Activated naive CD4-positive, alpha-beta T cell treated with anti-CD3 and anti-CD28 coated beads, Interleukin-2, amount 50 U/mL, for 72 hours (primary cell): ENCODE measurements around the gene SLCO1B1. TPM values are rescaled to one million over a fixed set of nuclear protein-coding genes. Genes with fewer than 3 reads are reported as not detected.
"Not testable (repeated sequence)": the region's sequence is repeated elsewhere in the genome, so short reads cannot be mapped to it uniquely, and the experiment has no call there.

ENCODE experiments used
- ATAC-seq, 2 donors: fragments of 150-1000 bp; cut with Tn5 transposase; 2 replicates each; pipeline ENCODE4 v1.10.0; 2021; ENCODE audit warnings: mild to moderate bottlenecking in 2 of 2, moderate library complexity in 2 of 2
- DNase-seq, 2 donors: peaks; one replicate each; pipeline ENCODE4 v3.0.0; 2021 to 2022; ENCODE audit warnings: low spot score in 2 of 2
- H3K27ac Mint-ChIP-seq, 2 donors: one replicate each; pipeline ENCODE4 v1.8.0; 2022; ENCODE audit warnings: mild to moderate bottlenecking in 2 of 2, mixed read lengths in 2 of 2
- H3K36me3 Mint-ChIP-seq, 2 donors: one replicate each; pipeline ENCODE4 v1.8.0; 2022; ENCODE audit warnings: mixed read lengths in 2 of 2
- H3K9me3 Mint-ChIP-seq, 2 donors: one replicate each; pipeline ENCODE4 v1.8.0; 2022; ENCODE audit warnings: mixed read lengths in 2 of 2
- total RNA-seq, 2 donors: library from RNA; stranded (reverse); gene quantifications; one replicate each; pipeline ENCODE4 v1.2.3, GENCODE V29; 2022

SLCO1B1 gene
- total RNA-seq, 2 donors from 2014 or later, result not detected

GRCh38 chr12:21183721-21184275, 52.8 kb downstream of the SLCO1B1 start:
- Mint-ChIP-seq H3K36me3 (no peaks in the 10 kb centered on the region), H3K27ac (no peak overlapping the region), H3K9me3 (no peaks in the 10 kb centered on the region)
- DNase-seq (no peak), ATAC-seq (no peak)

DNA sequence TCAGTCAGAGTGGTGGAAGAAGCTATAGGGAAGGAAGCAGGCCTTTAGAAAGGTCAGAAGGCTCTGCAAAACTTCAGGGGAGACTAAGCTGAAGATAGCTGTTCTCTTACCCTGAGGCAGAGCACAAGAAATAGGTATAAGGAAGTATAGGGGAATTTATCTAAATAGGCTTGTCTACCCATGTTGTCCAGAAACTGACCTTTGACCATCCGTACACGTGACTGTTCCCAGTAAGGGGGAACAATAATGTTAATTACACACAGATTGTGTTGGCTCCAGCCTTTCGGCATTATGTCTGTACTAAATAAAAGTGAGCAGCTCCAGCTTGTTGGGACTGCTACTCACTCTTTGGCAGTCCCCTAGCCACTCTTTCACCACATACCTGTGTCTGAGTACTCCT, 59.0 kb downstream of the SLCO1B1 start:
- H3K9me3 Mint-ChIP-seq, result peaks cover 0 to 5% of the 10 kb centered on the region in 2 donors
- ATAC-seq (no peak), DNase-seq (no peak)
- no peak overlapping the region for H3K27ac Mint-ChIP-seq
- no peaks in the 10 kb centered on the region for H3K36me3 Mint-ChIP-seq

- ATAC-seq, result not testable (repeated sequence)
These were observed 83.4 kb downstream of the SLCO1B1 start for GRCh38 chr12:21214433-21214832.

DNA sequence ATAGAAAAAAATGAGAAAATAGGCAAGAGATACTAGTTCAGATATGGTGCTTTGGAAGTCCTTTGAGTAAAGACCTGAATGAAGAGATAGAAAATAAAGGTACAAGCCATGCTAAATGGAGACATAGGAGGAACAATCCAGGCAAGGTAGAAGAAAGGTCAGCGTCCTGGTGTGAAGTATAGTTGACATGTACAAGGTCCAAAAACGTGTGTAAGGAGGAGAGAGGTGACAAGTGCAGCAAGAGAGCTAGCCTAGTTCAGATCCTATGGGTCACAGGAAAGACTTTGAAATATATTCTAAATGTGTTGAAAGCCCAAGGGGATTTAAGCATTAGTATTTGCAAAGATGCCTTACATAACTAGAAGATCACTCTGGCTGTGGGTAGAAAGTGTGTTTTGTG, 88.2 kb downstream of the SLCO1B1 start:
- Mint-ChIP-seq H3K9me3 (no peaks in the 10 kb centered on the region), H3K36me3 (no peaks in the 10 kb centered on the region), H3K27ac (no peak overlapping the region)
- DNase-seq (no peak), ATAC-seq (no peak)

More at GRCh38 chr12:21214433-21214832, 83.4 kb downstream of the SLCO1B1 start:
- not testable (repeated sequence) for H3K9me3 Mint-ChIP-seq, DNase-seq, H3K36me3 Mint-ChIP-seq, H3K27ac Mint-ChIP-seq

DNA sequence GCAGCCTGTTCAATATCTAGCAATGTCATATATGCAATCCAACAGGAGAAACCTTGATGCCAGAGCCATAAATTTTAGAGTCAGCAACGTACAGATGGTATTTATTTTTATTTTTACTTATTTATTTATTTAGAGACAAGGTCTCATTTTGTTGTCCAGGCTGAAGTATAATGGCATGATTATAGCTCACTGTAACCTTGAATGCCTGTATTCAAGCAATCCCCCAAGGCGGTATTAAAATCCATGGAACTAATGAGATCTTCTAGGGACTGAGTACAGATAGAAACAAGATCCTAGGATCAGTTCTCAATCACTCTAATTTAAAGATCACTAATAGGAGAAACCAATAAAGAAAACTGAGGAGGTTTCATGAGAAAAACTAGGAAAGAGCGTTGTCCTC, 89.3 kb downstream of the SLCO1B1 start:
- no peaks in the 10 kb centered on the region for H3K36me3 Mint-ChIP-seq
- DNase-seq, result no peak
- H3K27ac Mint-ChIP-seq, result no peak overlapping the region
- ATAC-seq, result no peak
- no peaks in the 10 kb centered on the region for H3K9me3 Mint-ChIP-seq

DNA sequence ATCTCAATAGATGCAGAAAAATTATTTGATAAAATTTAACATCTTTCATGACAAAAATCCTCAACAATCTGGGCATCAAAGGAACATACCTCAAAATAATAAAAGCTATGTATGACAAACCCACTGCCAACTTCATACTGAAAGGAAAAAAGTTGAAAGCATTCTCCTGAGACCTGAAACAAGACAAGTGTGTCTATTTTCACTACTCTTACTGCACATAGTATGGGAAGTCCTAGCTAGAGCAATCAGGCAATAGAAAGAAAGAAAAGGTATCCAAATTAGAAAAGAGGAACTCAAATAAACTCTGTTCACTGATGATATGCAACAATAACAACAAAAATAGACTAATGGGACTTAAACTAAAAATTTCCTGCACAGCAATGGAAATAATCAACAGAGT, 90.1 kb downstream of the SLCO1B1 start:
- Mint-ChIP-seq H3K36me3 (no peaks in the 10 kb centered on the region), H3K27ac (no peak overlapping the region), H3K9me3 (no peaks in the 10 kb centered on the region)
- ATAC-seq (no peak), DNase-seq (no peak)

- DNase-seq, result no peak
- no peak for ATAC-seq
- no peaks in the 10 kb centered on the region for H3K9me3 Mint-ChIP-seq
- H3K27ac Mint-ChIP-seq, result no peak overlapping the region
- no peaks in the 10 kb centered on the region for H3K36me3 Mint-ChIP-seq
These were observed 90.8 kb downstream of the SLCO1B1 start for GRCh38 chr12:21221778-21222177.

GRCh38 chr12:21223930-21224329, 92.9 kb downstream of the SLCO1B1 start:
- H3K36me3 Mint-ChIP-seq, result no peaks in the 10 kb centered on the region
- no peaks in the 10 kb centered on the region for H3K9me3 Mint-ChIP-seq
- no peak for ATAC-seq

GRCh38 chr12:21234395-21234794, 103.4 kb downstream of the SLCO1B1 start:
- no peak for ATAC-seq
- Mint-ChIP-seq H3K27ac (no peak overlapping the region), H3K9me3 (no peaks in the 10 kb centered on the region), H3K36me3 (no peaks in the 10 kb centered on the region)
- no peak for DNase-seq

More at GRCh38 chr12:21223930-21224329, 92.9 kb downstream of the SLCO1B1 start:
- no peak for DNase-seq
- no peak overlapping the region for H3K27ac Mint-ChIP-seq

- H3K36me3 Mint-ChIP-seq, result no peaks in the 10 kb centered on the region
- ATAC-seq, result no peak
- H3K9me3 Mint-ChIP-seq, result no peaks in the 10 kb centered on the region
- DNase-seq, result no peak
- H3K27ac Mint-ChIP-seq, result no peak overlapping the region
These were observed 108.9 kb downstream of the SLCO1B1 start for GRCh38 chr12:21239866-21240265.

DNA sequence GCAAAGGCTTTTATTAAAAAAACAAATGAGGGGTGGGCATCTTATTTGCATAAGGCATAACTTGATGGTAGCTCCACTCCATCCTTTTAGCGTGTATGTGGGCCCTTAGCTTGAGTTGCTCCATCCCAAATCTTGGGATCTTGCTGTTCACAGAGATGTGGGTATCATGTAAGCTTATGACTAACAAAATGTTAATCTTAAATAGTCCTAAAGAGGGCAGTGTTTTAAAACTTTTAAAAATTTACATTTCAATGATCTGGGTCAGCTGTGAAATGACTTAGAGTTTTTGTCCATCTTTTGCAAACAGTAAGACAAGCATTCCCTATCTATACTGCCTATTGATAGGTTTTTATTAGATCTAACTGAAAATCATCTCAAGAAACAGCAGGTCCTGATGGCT, 117.7 kb downstream of the SLCO1B1 start:
- Mint-ChIP-seq H3K36me3 (no peaks in the 10 kb centered on the region), H3K27ac (no peak overlapping the region), H3K9me3 (no peaks in the 10 kb centered on the region)
- DNase-seq, result no peak
- ATAC-seq, result no peak

DNA sequence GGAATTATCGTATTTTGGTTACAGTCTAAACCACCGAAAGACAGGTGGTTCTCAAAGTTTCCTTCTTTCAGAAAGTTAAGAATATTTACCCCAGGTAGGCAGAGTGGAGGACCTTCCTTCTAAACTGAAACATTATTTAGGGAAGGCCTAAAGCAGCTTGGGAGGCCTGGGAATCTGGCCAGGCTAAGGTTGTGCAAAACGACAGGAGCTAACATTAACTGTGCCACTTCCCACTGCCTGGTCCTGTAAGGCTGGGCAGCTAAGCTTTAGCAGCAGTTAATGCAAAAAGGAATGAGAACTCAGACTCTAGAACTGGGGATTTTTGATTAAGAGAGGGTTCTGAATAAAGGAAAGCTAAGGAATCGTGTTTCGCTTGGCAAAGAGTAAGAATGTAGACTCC, 121.1 kb downstream of the SLCO1B1 start:
- H3K9me3 Mint-ChIP-seq, result no peaks in the 10 kb centered on the region
- no peak for ATAC-seq

GRCh38 chr12:21257172-21257571, 126.2 kb downstream of the SLCO1B1 start:
- peaks cover 0 to 7% of the 10 kb centered on the region in 2 donors for H3K9me3 Mint-ChIP-seq
- ATAC-seq, result no peak
- H3K36me3 Mint-ChIP-seq, result no peaks in the 10 kb centered on the region
- no peak for DNase-seq
- no peak overlapping the region for H3K27ac Mint-ChIP-seq

More for the DNA sequence above, 121.1 kb downstream of the SLCO1B1 start:
- DNase-seq, result no peak
- Mint-ChIP-seq H3K36me3 (no peaks in the 10 kb centered on the region), H3K27ac (no peak overlapping the region)

DNA sequence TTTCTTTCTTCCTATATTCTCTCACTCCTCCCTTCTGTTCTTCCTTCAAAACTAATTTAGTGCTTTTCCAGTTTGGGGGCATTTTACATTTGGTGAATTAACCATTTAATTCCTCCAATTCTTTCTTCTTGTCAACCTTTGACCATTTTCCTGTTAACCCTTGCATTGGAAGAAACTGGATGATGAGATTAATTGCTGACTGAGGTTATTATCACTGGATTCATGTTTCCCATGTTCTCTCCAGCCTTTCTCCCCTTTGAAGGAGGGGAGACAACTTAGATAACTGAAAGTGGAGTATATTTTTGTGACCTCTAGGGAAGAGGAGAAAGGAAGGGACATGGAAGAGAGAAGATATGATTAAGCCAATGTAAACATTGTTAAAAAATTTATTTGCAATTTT, 133.2 kb downstream of the SLCO1B1 start:
- Mint-ChIP-seq H3K9me3 (peaks cover 6 to 10% of the 10 kb centered on the region in 2 donors), H3K36me3 (peaks cover 0 to 6% of the 10 kb centered on the region in 2 donors), H3K27ac (no peak overlapping the region)
- no peak for DNase-seq
- ATAC-seq, result no peak

- no peak overlapping the region for H3K27ac Mint-ChIP-seq
- peaks cover 6 to 10% of the 10 kb centered on the region in 2 donors for H3K9me3 Mint-ChIP-seq
- no peak for ATAC-seq
- no peak for DNase-seq
- H3K36me3 Mint-ChIP-seq, result peaks cover 0 to 6% of the 10 kb centered on the region in 2 donors
These were observed 134.9 kb downstream of the SLCO1B1 start for GRCh38 chr12:21265932-21266331.

DNA sequence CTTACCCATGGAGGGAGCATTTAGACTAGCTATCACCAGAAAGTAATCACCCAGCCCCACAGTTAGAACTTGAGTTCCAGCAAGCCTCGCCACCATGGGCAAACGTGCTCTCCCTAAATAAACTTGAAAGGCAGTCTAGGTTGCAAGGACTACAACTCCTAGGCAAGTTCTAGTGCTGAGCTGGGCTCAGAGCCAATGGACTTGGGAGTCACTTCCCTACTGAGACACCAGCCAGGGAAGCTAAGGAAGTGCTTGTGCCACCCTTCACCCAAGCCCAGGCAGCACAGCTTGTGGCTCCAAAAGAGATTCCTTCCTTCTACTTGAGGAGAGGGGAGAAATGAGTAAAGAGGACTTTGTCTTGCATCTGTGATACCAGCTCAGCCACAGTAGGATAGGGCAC, 145.8 kb downstream of the SLCO1B1 start:
- DNase-seq (no peak), ATAC-seq (no peak)
- no peak overlapping the region for H3K27ac Mint-ChIP-seq

More for the DNA sequence above, 145.8 kb downstream of the SLCO1B1 start:
- no peaks in the 10 kb centered on the region for H3K9me3 Mint-ChIP-seq
- no peaks in the 10 kb centered on the region for H3K36me3 Mint-ChIP-seq
